Choroid plexus epithelial cell (primary cell): ENCODE measurements around the gene PAAF1.

Experiments used
- DNase-seq: peaks from one replicate; pipeline ENCODE4 v3.0.0-alpha.2; 2010; ENCODE audit warnings: low read depth
- H3K4me3 ChIP-seq: 2 replicates; pipeline ENCODE4 v1.5.1; 2011; ENCODE audit warnings: low read depth, mild to moderate bottlenecking, control low read depth, low read length, moderate library complexity
- CTCF ChIP-seq: conservative IDR thresholded peaks from 2 replicates; pipeline ENCODE4 v1.5.1; 2011; ENCODE audit warnings: low read depth, mild to moderate bottlenecking, control low read depth, inconsistent platforms, low read length, moderate library complexity

Gene PAAF1

DNA sequence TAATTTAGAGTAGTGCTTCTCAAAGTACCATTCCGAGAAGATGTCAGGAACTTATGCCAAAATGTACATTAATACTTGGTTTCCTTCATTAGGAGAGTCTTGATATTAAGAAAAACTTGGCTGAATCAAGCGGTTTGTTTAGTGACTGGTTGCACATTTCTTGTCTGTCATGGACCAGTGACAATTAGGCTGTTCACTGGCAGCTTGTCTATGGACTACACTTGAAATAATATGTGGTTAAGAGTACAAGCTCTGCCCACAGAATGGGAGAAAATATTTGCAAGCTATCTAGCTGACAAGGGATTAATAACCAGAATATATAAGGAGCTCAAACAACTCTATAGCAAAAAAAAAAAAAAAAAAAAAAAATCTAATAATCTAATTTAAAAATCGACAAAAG is 24.8 kb upstream of the PAAF1 start:
- no peak for DNase-seq

DNA sequence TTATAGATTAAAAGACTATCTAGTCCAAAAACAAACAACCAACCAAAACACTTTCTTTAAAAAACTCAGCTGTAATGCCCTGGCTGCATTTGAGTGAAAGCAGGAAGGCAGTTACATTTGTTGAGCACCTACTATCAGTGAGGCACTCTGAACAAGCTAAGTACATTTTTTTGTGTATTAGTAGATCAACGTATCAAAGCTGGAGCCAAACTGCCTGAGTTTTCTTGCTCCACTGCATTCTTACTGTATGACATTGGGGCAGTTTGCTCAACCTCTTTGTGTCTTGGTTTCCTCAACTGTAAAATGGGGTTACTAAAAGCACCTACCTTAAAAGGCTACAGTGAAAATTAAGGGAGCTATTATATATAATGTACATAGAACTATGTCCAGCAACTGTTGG is 22.1 kb upstream of the PAAF1 start:
- H3K4me3 ChIP-seq = no peak overlapping the region
- no peak for TF ChIP-seq CTCF
- DNase-seq = peak; percentile 29

More for the DNA sequence above, 24.8 kb upstream of the PAAF1 start:
- no peak overlapping the region for H3K4me3 ChIP-seq
- no peak for TF ChIP-seq CTCF

DNA sequence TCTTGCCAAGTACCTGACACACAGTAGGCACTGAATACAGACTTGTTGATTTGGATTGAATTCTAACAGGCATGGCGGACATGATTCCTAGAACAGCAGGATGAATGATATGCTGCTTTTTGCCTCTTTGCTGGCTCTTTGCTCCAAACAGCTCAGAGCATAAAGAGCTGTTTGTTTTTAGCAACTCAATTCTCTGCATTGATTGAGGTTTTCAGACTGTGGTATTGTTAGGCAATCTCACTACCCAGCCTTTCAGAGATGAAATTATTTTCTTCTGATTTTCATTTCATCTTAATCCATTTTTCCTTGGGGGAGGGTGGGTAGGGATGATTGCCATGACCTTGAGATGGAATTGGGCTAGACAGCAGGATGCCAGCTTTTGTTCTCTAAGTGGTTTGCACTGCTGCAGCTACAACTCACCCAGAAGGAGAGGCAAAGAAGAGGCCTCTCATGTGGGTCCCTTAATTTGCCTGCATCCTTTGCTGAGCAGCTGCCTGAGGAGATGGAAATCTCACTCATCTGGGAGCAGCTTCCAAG is 20.7 kb upstream of the PAAF1 start:
- no peak for TF ChIP-seq CTCF
- H3K4me3 ChIP-seq = no peak overlapping the region
- DNase-seq = no peak

DNA sequence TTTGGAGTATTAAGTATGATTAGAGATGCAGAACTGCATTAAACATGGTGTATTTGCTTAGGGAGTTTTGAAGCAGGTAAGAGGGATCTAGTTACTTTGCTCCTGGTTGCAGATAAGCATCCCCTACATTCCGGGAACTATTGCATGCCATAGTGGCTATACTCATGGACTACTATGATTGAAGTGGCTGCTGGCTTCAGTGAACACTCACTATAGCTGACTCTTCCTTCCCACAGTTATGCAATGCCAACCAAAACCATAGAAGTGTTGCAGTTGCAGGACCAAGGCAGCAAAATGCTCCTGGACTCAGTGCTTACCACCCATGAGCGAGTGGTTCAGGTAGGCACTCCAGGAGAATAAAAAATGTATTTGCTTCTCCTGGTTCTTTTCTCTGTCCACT is 17.1 kb upstream of the PAAF1 start:
- no peak for DNase-seq
- TF ChIP-seq CTCF = no peak
- no peak overlapping the region for H3K4me3 ChIP-seq

DNA sequence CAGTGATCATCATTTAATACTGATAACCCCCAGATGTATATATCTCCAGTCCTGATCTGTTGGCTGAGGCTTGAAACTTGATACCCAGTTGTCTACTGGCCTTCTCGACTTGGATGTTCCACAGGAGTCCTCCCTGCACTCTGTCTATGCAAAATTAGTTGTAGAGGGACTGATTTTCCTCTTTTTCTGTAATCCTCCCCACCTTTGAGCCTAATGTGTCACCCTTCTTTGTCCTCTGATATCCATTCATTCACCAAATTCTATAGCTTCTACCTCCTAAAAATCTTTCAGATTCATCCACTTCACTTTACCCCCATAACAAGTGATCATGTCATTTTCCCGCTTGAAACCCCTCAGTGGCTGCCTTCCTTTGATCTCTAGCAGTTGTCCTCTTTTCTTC is 16.6 kb upstream of the PAAF1 start:
- no peak for TF ChIP-seq CTCF
- no peak for DNase-seq

GRCh38 chr11:73862986-73863385 is 13.8 kb upstream of the PAAF1 start:
- no peak for TF ChIP-seq CTCF
- H3K4me3 ChIP-seq = no peak overlapping the region
- DNase-seq = peak; percentile 32

More for the DNA sequence above, 16.6 kb upstream of the PAAF1 start:
- no peak overlapping the region for H3K4me3 ChIP-seq

- peak; percentile 40 for DNase-seq
- H3K4me3 ChIP-seq = no peak overlapping the region
- no peak for TF ChIP-seq CTCF
Observed at GRCh38 chr11:73866095-73866579, 10.7 kb upstream of the PAAF1 start.
